ENCODE results near the gene DSCAM. TPM values are rescaled to one million over a fixed set of nuclear protein-coding genes. Genes with fewer than 3 reads are reported as not detected.

The DSCAM gene
- total and polyA plus RNA-seq, 12 donors: under 0.01 to 0.11 (median 0.07) TPM; not detected in 5

DNA sequence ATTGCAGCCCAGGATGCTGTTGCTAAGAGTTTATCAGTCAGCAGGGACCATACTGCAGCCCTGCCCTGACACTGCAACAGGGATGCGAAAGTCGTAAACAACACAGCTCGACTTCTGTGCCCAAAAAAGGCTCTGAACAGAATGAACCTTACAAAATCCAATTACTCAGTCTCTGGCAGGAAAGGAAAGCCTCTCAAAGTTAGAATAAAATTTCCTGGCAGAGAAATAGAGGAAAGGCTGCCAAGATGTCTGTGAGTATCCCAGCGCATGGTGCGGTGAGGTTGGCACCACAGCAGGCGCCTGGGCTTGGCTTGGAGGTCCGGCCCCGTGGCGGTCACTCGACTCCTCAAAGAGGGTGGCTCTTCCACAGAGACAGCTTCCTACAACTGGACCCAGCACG lies 794.0 kb downstream of the DSCAM start:
- intact Hi-C loops (cut with DNase I): no loop called here
- H3K36me3 ChIP-seq (replicated peaks in 1 of 2): no peaks in the 10 kb centered on the region
- no peak for TF ChIP-seq POLR2A (IDR thresholded peaks at IDR 0.05)
- TF ChIP-seq, protein P1, sequence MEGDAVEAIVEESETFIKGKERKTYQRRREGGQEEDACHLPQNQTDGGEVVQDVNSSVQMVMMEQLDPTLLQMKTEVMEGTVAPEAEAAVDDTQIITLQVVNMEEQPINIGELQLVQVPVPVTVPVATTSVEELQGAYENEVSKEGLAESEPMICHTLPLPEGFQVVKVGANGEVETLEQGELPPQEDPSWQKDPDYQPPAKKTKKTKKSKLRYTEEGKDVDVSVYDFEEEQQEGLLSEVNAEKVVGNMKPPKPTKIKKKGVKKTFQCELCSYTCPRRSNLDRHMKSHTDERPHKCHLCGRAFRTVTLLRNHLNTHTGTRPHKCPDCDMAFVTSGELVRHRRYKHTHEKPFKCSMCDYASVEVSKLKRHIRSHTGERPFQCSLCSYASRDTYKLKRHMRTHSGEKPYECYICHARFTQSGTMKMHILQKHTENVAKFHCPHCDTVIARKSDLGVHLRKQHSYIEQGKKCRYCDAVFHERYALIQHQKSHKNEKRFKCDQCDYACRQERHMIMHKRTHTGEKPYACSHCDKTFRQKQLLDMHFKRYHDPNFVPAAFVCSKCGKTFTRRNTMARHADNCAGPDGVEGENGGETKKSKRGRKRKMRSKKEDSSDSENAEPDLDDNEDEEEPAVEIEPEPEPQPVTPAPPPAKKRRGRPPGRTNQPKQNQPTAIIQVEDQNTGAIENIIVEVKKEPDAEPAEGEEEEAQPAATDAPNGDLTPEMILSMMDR (IDR thresholded peaks at IDR 0.05): no peak
- H3K9me3 ChIP-seq (replicated peaks in 1 of 3): no peaks in the 10 kb centered on the region
- peak in 6 of 7 donors; percentile 26 to 83 (median 54) for DNase-seq
- H3K27ac ChIP-seq: peak overlapping the region in 2 of 5 donors; percentile 40 to 67
- H3K4me3 ChIP-seq: no peak overlapping the region
- WGBS, 4 donors: 47 to 54% (median 49%) methylated on average over 11 of the region's 11 CpGs
- H3K4me1 ChIP-seq (replicated peaks in 1 of 2): peaks cover 0 to 12% of the 10 kb centered on the region in 2 donors
- no peaks in the 10 kb centered on the region for H3K27me3 ChIP-seq

DNA sequence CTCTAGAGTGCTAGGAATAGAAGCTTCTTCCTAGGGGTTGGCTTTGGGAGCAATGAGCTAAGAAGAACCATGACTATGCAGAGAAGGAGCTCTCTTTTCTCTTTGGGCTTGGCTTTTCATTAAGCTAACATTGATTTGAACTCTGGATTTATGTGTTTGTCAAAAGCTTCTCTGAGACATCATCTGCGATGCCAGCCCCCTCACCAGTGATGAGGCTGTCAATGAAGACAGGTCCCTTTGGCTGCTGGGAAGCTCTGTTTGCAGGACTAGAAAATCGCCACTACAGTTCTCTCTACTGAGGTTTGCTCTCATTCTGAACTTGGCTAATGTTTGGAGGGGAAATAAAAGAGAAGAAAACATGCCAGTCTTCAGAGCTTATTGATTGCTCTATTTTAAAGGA lies 794.7 kb downstream of the DSCAM start:
- H3K9me3 ChIP-seq (replicated peaks in 1 of 3): no peaks in the 10 kb centered on the region
- no peak for DNase-seq
- 87 to 94% (median 89%) methylated on average over 2 of the region's 2 CpGs for WGBS, 4 donors
- H3K27me3 ChIP-seq: no peaks in the 10 kb centered on the region
- intact Hi-C loops (cut with DNase I): no loop called here
- H3K36me3 ChIP-seq (replicated peaks in 1 of 2): no peaks in the 10 kb centered on the region
- H3K4me1 ChIP-seq (replicated peaks in 1 of 2): peaks cover 0 to 19% of the 10 kb centered on the region in 2 donors
- TF ChIP-seq, protein P1 (IDR thresholded peaks at IDR 0.05): no peak
- TF ChIP-seq POLR2A (IDR thresholded peaks at IDR 0.05): no peak
- H3K4me3 ChIP-seq: no peak overlapping the region
- peak overlapping the region in 1 of 5 donors; percentile 67 for H3K27ac ChIP-seq

- no peaks in the 10 kb centered on the region for H3K9me3 ChIP-seq (replicated peaks in 1 of 3)
- intact Hi-C loops (cut with DNase I): no loop called here
- H3K27ac ChIP-seq: peak overlapping the region in 1 of 5 donors; percentile 67
- H3K36me3 ChIP-seq (replicated peaks in 1 of 2): no peaks in the 10 kb centered on the region
- H3K4me3 ChIP-seq: no peak overlapping the region
- TF ChIP-seq, protein P1 (IDR thresholded peaks at IDR 0.05): no peak
- TF ChIP-seq POLR2A (IDR thresholded peaks at IDR 0.05): no peak
- WGBS, 4 donors: 89 to 93% (median 93%) methylated on average over 9 to 11 of the region's 11 CpGs
- no peaks in the 10 kb centered on the region for H3K27me3 ChIP-seq
- H3K4me1 ChIP-seq (replicated peaks in 1 of 2): peaks cover 0 to 22% of the 10 kb centered on the region in 2 donors
- DNase-seq: no peak
Measured at GRCh38 chr21:40051801-40052200, 795.2 kb downstream of the DSCAM start.

GRCh38 chr21:40049931-40050290 lies 797.0 kb downstream of the DSCAM start:
- intact Hi-C loops (cut with DNase I): no loop called here

More at GRCh38 chr21:40049931-40050290, 797.0 kb downstream of the DSCAM start:
- Histone ChIP-seq H3K4me3 (no peak overlapping the region), H3K4me1 (replicated peaks in 1 of 2) (peaks cover 0 to 22% of the 10 kb centered on the region in 2 donors), H3K27ac (peak overlapping the region in 1 of 5 donors; percentile 24), H3K36me3 (replicated peaks in 1 of 2) (no peaks in the 10 kb centered on the region), H3K27me3 (no peaks in the 10 kb centered on the region), H3K9me3 (replicated peaks in 1 of 3) (no peaks in the 10 kb centered on the region)
- WGBS, 4 donors: 52 to 63% (median 55%) methylated on average over 7 of the region's 7 CpGs
- no peak for DNase-seq
- TF ChIP-seq, protein P1 (IDR thresholded peaks at IDR 0.05): no peak
- no peak for TF ChIP-seq POLR2A (IDR thresholded peaks at IDR 0.05)
